ENCODE results near the gene KCNJ4. TPM values are rescaled to one million over a fixed set of nuclear protein-coding genes. Genes with fewer than 3 reads are reported as not detected.

The KCNJ4 gene
- total RNA-seq, 2 experiments from 2014 or later = not detected

- POLR2A ChIA-PET = no interaction called here
- H4K20me1 ChIP-seq (ENCODE audit: insufficient read depth, low read length) = peaks cover 15% of the 10 kb centered on the region
- no peak overlapping the region for H3K4me3 ChIP-seq (ENCODE audit: low read depth, low read length, poor library complexity, severe bottlenecking)
- intact Hi-C loops (cut with micrococcal nuclease; ENCODE audit: unreplicated experiment) = no loop called here
- no peaks in the 10 kb centered on the region for H3K9me3 ChIP-seq (ENCODE audit: low read length)
- no peaks in the 10 kb centered on the region for H3K4me1 ChIP-seq (ENCODE audit: insufficient read depth, low read length, poor library complexity, severe bottlenecking)
- H3K27ac ChIP-seq (ENCODE audit: low read depth, low read length, poor library complexity, severe bottlenecking) = no peak overlapping the region
- H3K79me2 ChIP-seq (ENCODE audit: insufficient read depth, low read depth, low read length) = peaks cover 30% of the 10 kb centered on the region; the same call in 1 of the 2 replicates
- CTCF ChIA-PET (ENCODE audit: unreplicated experiment) = no interaction called here
- H2AFZ ChIP-seq (ENCODE audit: low read length) = no peak overlapping the region
- DNase-seq (ENCODE audit: low spot score) = no peak
- H3K4me2 ChIP-seq (ENCODE audit: low read length) = no peak overlapping the region
- peaks cover 100% of the 10 kb centered on the region for H3K36me3 ChIP-seq (ENCODE audit: insufficient read depth, low read length)
- TF ChIP-seq, protein P1, sequence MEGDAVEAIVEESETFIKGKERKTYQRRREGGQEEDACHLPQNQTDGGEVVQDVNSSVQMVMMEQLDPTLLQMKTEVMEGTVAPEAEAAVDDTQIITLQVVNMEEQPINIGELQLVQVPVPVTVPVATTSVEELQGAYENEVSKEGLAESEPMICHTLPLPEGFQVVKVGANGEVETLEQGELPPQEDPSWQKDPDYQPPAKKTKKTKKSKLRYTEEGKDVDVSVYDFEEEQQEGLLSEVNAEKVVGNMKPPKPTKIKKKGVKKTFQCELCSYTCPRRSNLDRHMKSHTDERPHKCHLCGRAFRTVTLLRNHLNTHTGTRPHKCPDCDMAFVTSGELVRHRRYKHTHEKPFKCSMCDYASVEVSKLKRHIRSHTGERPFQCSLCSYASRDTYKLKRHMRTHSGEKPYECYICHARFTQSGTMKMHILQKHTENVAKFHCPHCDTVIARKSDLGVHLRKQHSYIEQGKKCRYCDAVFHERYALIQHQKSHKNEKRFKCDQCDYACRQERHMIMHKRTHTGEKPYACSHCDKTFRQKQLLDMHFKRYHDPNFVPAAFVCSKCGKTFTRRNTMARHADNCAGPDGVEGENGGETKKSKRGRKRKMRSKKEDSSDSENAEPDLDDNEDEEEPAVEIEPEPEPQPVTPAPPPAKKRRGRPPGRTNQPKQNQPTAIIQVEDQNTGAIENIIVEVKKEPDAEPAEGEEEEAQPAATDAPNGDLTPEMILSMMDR (conservative IDR thresholded peaks at IDR 0.05; ENCODE audit: low read length) = no peak
- TF ChIP-seq EZH2phosphoT487 (IDR thresholded peaks at IDR 0.05; ENCODE audit: borderline replicate concordance, low read depth, low read length) = no peak
- H3K9me2 ChIP-seq (ENCODE audit: insufficient read depth, low read length) = no peaks in the 10 kb centered on the region
- no TSS peak for BruUV-seq (replicated peaks)
Observed at GRCh38 chr22:38494498-38494897, 39.5 kb upstream of the KCNJ4 start.

DNA sequence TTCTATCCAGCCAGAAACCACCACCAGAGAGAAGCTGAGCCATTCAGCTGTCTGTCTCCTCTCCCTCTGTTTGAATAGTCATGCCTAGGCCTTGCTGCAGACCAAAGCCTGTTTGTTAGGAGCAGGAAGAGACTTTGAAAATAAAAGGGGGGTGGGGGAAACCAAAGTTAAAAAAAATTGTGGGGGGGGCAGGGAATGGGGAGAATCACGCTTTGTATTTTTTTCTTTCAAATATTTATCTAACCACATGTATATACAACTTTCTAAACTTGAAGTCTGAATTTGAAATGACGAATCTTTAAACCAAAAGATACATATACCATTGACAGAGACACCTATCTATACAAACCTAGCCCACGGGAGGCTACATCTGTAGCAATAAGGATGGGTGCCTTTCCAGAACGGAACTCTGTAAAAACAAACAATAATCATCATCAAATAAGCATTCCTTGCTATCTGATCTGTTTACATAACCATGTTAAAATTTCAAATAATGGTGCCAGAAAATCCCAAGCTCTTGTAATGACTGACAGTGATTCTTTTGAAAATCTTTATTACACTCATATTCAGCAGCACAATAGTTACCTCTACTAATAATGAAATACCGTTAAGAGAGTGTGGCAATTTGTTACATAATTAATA, 36.8 kb upstream of the KCNJ4 start:
- Histone ChIP-seq H3K9me3 (ENCODE audit: low read length) (no peaks in the 10 kb centered on the region), H4K20me1 (ENCODE audit: insufficient read depth, low read length) (peaks cover 9% of the 10 kb centered on the region; the same call in 1 of the 2 replicates), H3K9me2 (ENCODE audit: insufficient read depth, low read length) (no peaks in the 10 kb centered on the region), H3K4me2 (ENCODE audit: low read length) (no peak overlapping the region), H3K4me3 (ENCODE audit: low read depth, low read length, poor library complexity, severe bottlenecking) (no peak overlapping the region), H3K27ac (ENCODE audit: low read depth, low read length, poor library complexity, severe bottlenecking) (no peak overlapping the region), H3K4me1 (ENCODE audit: insufficient read depth, low read length, poor library complexity, severe bottlenecking) (no peaks in the 10 kb centered on the region), H3K36me3 (ENCODE audit: insufficient read depth, low read length) (peaks cover 99% of the 10 kb centered on the region), H3K79me2 (ENCODE audit: insufficient read depth, low read depth, low read length) (peaks cover 9% of the 10 kb centered on the region; the same call in 1 of the 2 replicates), H2AFZ (ENCODE audit: low read length) (no peak overlapping the region)
- TF ChIP-seq, protein P1 (conservative IDR thresholded peaks at IDR 0.05; ENCODE audit: low read length) = no peak
- no peak for TF ChIP-seq EZH2phosphoT487 (IDR thresholded peaks at IDR 0.05; ENCODE audit: borderline replicate concordance, low read depth, low read length)
- POLR2A ChIA-PET = interaction anchor here (0.5 to 0.9 kb wide), 2 partner anchors 12 to 136 kb away, joined by 3 read pairs; no protein-coding TSS in a partner anchor
- CTCF ChIA-PET (ENCODE audit: unreplicated experiment) = no interaction called here
- intact Hi-C loops (cut with micrococcal nuclease; ENCODE audit: unreplicated experiment) = no loop called here
- no peak for DNase-seq (ENCODE audit: low spot score)
- no TSS peak for BruUV-seq (replicated peaks)

DNA sequence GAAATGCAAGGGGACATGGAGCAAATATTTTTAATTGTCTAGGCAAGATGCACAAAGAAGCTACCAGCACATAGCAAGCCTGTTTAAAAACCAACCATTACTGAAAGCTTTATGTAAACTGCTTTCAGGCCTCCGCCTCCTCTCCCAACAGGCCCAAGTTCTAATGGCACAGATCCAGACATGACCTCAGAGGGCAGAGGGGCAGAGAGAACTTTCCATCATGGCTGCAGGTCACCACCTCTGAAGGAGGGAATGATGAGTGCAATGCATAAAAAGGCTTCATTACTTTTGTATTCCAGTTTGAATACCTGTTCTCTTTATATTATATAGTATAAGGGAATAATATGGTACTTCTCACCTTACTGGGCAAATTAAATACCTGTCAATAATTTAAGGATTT, 35.9 kb upstream of the KCNJ4 start:
- Histone ChIP-seq H3K4me3 (ENCODE audit: low read depth, low read length, poor library complexity, severe bottlenecking) (no peak overlapping the region), H3K4me2 (ENCODE audit: low read length) (no peak overlapping the region), H3K9me2 (ENCODE audit: insufficient read depth, low read length) (no peaks in the 10 kb centered on the region), H3K9me3 (ENCODE audit: low read length) (no peaks in the 10 kb centered on the region), H3K27ac (ENCODE audit: low read depth, low read length, poor library complexity, severe bottlenecking) (no peak overlapping the region), H3K36me3 (ENCODE audit: insufficient read depth, low read length) (peaks cover 99% of the 10 kb centered on the region), H4K20me1 (ENCODE audit: insufficient read depth, low read length) (peaks cover 9% of the 10 kb centered on the region; the same call in 1 of the 2 replicates), H3K4me1 (ENCODE audit: insufficient read depth, low read length, poor library complexity, severe bottlenecking) (no peaks in the 10 kb centered on the region), H3K79me2 (ENCODE audit: insufficient read depth, low read depth, low read length) (peaks cover 5% of the 10 kb centered on the region; the same call in 1 of the 2 replicates), H2AFZ (ENCODE audit: low read length) (no peak overlapping the region)
- no peak for TF ChIP-seq EZH2phosphoT487 (IDR thresholded peaks at IDR 0.05; ENCODE audit: borderline replicate concordance, low read depth, low read length)
- TF ChIP-seq, protein P1 (conservative IDR thresholded peaks at IDR 0.05; ENCODE audit: low read length) = no peak
- no TSS peak for BruUV-seq (replicated peaks)
- intact Hi-C loops (cut with micrococcal nuclease; ENCODE audit: unreplicated experiment) = no loop called here
- CTCF ChIA-PET (ENCODE audit: unreplicated experiment) = no interaction called here
- DNase-seq (ENCODE audit: low spot score) = no peak
- POLR2A ChIA-PET = no interaction called here

Measured in OCI-LY7 (cell line).